Left lung (tissue), 14 donors: ENCODE measurements around the gene FOXD4L3. TPM values are rescaled to one million over a fixed set of nuclear protein-coding genes. Genes with fewer than 3 reads are reported as not detected.
"Not testable (repeated sequence)": the region's sequence is repeated elsewhere in the genome, so short reads cannot be mapped to it uniquely, and the experiment has no call there.

Experiments
- ATAC-seq: fragments of 200-7000 bp; cut with Tn5 transposase; one replicate; pipeline ENCODE4 v1.9.1; 2020; ENCODE audit warnings: moderate library complexity
- DNase-seq, 4 donors: peaks; one replicate each; pipeline ENCODE4 v3.0.0-alpha.2; 2013 to 2020
- H3K27ac ChIP-seq, 2 donors: fragments of 200-600 bp; sonication (generic) in 1 of 2; one replicate each; pipeline versions ENCODE4 v1.5.0 to v1.8.0; 2020 to 2021
- H3K27me3 ChIP-seq, 2 donors: fragments of 200-600 bp; sonication (generic) in 1 of 2; one replicate each; pipeline versions ENCODE4 v1.5.0 to v1.8.0; 2020 to 2021
- H3K36me3 ChIP-seq, 2 donors: fragments of 200-600 bp; sonication (generic) in 1 of 2; one replicate each; pipeline versions ENCODE4 v1.5.0 to v1.8.0; 2020 to 2021
- H3K4me1 ChIP-seq, 2 donors: fragments of 200-600 bp; one replicate each; pipeline ENCODE4 v1.8.0; 2021
- H3K4me3 ChIP-seq, 2 donors: fragments of 200-600 bp; sonication (generic) in 1 of 2; one replicate each; pipeline versions ENCODE4 v1.5.0 to v1.8.0; 2020 to 2021; ENCODE audit warnings: mild to moderate bottlenecking in 1 of 2
- H3K9me3 ChIP-seq, 2 donors: fragments of 200-600 bp; sonication (generic) in 1 of 2; one replicate each; pipeline versions ENCODE4 v1.5.0 to v1.8.0; 2020 to 2021
- intact Hi-C, 2 donors: fragments of 100-400 bp; cut with DNase I; formaldehyde crosslinking; loops; one replicate each; pipeline versions ENCODE4 v1.11.2 to v1.14.2; 2022
- long read RNA-seq, 12 donors: library from polyadenylated mRNA in 2 of 12; unstranded in 2 of 12; transcript quantifications; one replicate each; pipeline ENCODE4 v2.0.0 and lab custom pipeline, GENCODE V29; 2019 to 2026
- polyA plus RNA-seq, 6 donors: library from polyadenylated mRNA; unstranded; fragments of 120-200 nt; gene quantifications; one replicate each; pipeline ENCODE4 v1.2.1, GENCODE V29; 2013; ENCODE audit not compliant: insufficient read length in 6 of 6
- total RNA-seq, 2 donors: library from RNA; stranded (reverse); fragmentation: NEBNext Ultra II Directional; extraction: Animal tissue kit (Norgen Biotek cat#: 25700); gene quantifications; one replicate each; pipeline ENCODE4 v1.2.1, GENCODE V29; 2021
- donor health status: DM: no; HTN: yes; CAD: no.
- donor health status: DM: no; HTN: no; CAD: no.

The FOXD4L3 gene
- total RNA-seq = not detected
- under 1 TPM in 2 of 6 donors, not detected in 4; 0.17 TPM for polyA plus RNA-seq
- long read RNA-seq, donor 1 = 0 reads
- long read RNA-seq, donor 2 = 0 reads
- long read RNA-seq, donor 3 = 0 reads
- long read RNA-seq, donor 4 = 0 reads
- long read RNA-seq, donor 5, partial matches to known transcripts = 0 of 1 reads
- long read RNA-seq, donor 5, other reads (novel, unspliced or antisense) = 0 of 1 reads
- long read RNA-seq, donor 6 = 0 reads
- long read RNA-seq, donor 7 = 0 reads
- long read RNA-seq, donor 8 = 0 reads
- long read RNA-seq, donor 9 = 0 reads
- long read RNA-seq, donor 10 = 0 reads
- long read RNA-seq, donor 11, partial matches to known transcripts = 0 of 1 reads
- long read RNA-seq, donor 11, other reads (novel, unspliced or antisense) = 0 of 1 reads
- long read RNA-seq, donor 12, partial matches to known transcripts = 0 of 1 reads
- long read RNA-seq, donor 12, other reads (novel, unspliced or antisense) = 0 of 1 reads

- ATAC-seq, H3K4me3 ChIP-seq, H3K36me3 ChIP-seq, DNase-seq, H3K4me1 ChIP-seq, H3K9me3 ChIP-seq, intact Hi-C loops, H3K27ac ChIP-seq: not testable (repeated sequence)
- peaks cover under 1 to 12% of the 10 kb centered on the region in 2 donors for H3K27me3 ChIP-seq
These were observed at the start of gene FOXD4L3 for GRCh38 chr9:68302567-68302966. Gene FOXD4L3 (plus strand): TSS chr9:68302867. CDS start chr9:68302952, 85 bp downstream.

- intact Hi-C loops, H3K9me3 ChIP-seq, H3K36me3 ChIP-seq, H3K27me3 ChIP-seq, H3K4me1 ChIP-seq, H3K4me3 ChIP-seq, ATAC-seq, H3K27ac ChIP-seq: not testable (repeated sequence)
- peak in 1 of 4 donors; percentile 8 for DNase-seq
These were observed 21.6 kb upstream of the FOXD4L3 start for GRCh38 chr9:68281041-68281440.

- ATAC-seq, intact Hi-C loops, DNase-seq, H3K36me3 ChIP-seq, H3K9me3 ChIP-seq, H3K4me1 ChIP-seq, H3K27ac ChIP-seq, H3K4me3 ChIP-seq: not testable (repeated sequence)
- peaks cover 3 to 16% of the 10 kb centered on the region in 2 donors for H3K27me3 ChIP-seq
These were observed 1.1 kb downstream of the FOXD4L3 start for GRCh38 chr9:68303771-68304170.

GRCh38 chr9:68304212-68304611 lies 1.5 kb downstream of the FOXD4L3 start:
- H3K36me3 ChIP-seq, intact Hi-C loops, H3K27ac ChIP-seq, H3K9me3 ChIP-seq, DNase-seq, H3K4me1 ChIP-seq, ATAC-seq, H3K4me3 ChIP-seq: not testable (repeated sequence)
- peaks cover 3 to 16% of the 10 kb centered on the region in 2 donors for H3K27me3 ChIP-seq

- peaks cover 3 to 16% of the 10 kb centered on the region in 2 donors for H3K27me3 ChIP-seq
- H3K27ac ChIP-seq, H3K36me3 ChIP-seq, DNase-seq, H3K9me3 ChIP-seq, H3K4me1 ChIP-seq, H3K4me3 ChIP-seq, intact Hi-C loops, ATAC-seq: not testable (repeated sequence)
These were observed 2.1 kb downstream of the FOXD4L3 start for GRCh38 chr9:68304777-68305176.

GRCh38 chr9:68305680-68306285 lies 3.1 kb downstream of the FOXD4L3 start:
- H3K27ac ChIP-seq, H3K4me1 ChIP-seq, H3K4me3 ChIP-seq, H3K9me3 ChIP-seq, H3K36me3 ChIP-seq, intact Hi-C loops, ATAC-seq, DNase-seq: not testable (repeated sequence)
- peaks cover 3 to 16% of the 10 kb centered on the region in 2 donors for H3K27me3 ChIP-seq

- H3K9me3 ChIP-seq, H3K4me1 ChIP-seq, H3K27ac ChIP-seq, intact Hi-C loops, H3K4me3 ChIP-seq, H3K36me3 ChIP-seq, DNase-seq: not testable (repeated sequence)
- H3K27me3 ChIP-seq = peaks cover 3 to 16% of the 10 kb centered on the region in 2 donors
- ATAC-seq = peak; percentile 22
These were observed 3.8 kb downstream of the FOXD4L3 start for GRCh38 chr9:68306391-68306964.

GRCh38 chr9:68307127-68307526 lies 4.5 kb downstream of the FOXD4L3 start:
- H3K4me3 ChIP-seq, H3K9me3 ChIP-seq, H3K36me3 ChIP-seq, H3K4me1 ChIP-seq, intact Hi-C loops, H3K27ac ChIP-seq: not testable (repeated sequence)
- peaks cover 3 to 16% of the 10 kb centered on the region in 2 donors for H3K27me3 ChIP-seq
- DNase-seq = peak in 1 of 4 donors; percentile 17
- ATAC-seq = peak; percentile 44

- H3K9me3 ChIP-seq, intact Hi-C loops, H3K4me1 ChIP-seq, H3K27ac ChIP-seq, H3K36me3 ChIP-seq, H3K4me3 ChIP-seq: not testable (repeated sequence)
- ATAC-seq (peak; percentile 28), DNase-seq (peak in 1 of 4 donors; percentile 58)
- H3K27me3 ChIP-seq = peaks cover 3 to 16% of the 10 kb centered on the region in 2 donors
These were observed 5.0 kb downstream of the FOXD4L3 start for GRCh38 chr9:68307654-68308053.

GRCh38 chr9:68311208-68311607 lies 8.5 kb downstream of the FOXD4L3 start:
- ATAC-seq, H3K4me1 ChIP-seq, H3K36me3 ChIP-seq, DNase-seq, H3K9me3 ChIP-seq, intact Hi-C loops, H3K4me3 ChIP-seq, H3K27ac ChIP-seq: not testable (repeated sequence)
- H3K27me3 ChIP-seq = peaks cover 3 to 11% of the 10 kb centered on the region in 2 donors

- H3K4me3 ChIP-seq, H3K4me1 ChIP-seq, H3K27me3 ChIP-seq, DNase-seq, H3K9me3 ChIP-seq, H3K36me3 ChIP-seq, intact Hi-C loops, ATAC-seq, H3K27ac ChIP-seq: not testable (repeated sequence)
These were observed 15.5 kb downstream of the FOXD4L3 start for GRCh38 chr9:68318209-68318608.

GRCh38 chr9:68323749-68324148 lies 21.1 kb downstream of the FOXD4L3 start:
- H3K36me3 ChIP-seq, H3K9me3 ChIP-seq, intact Hi-C loops, DNase-seq, H3K4me3 ChIP-seq, H3K27ac ChIP-seq, H3K4me1 ChIP-seq, ATAC-seq: not testable (repeated sequence)
- peaks cover 0 to 16% of the 10 kb centered on the region in 2 donors for H3K27me3 ChIP-seq

GRCh38 chr9:68324518-68324917 lies 21.9 kb downstream of the FOXD4L3 start:
- not testable (repeated sequence) for ATAC-seq

More at GRCh38 chr9:68324518-68324917, 21.9 kb downstream of the FOXD4L3 start:
- H3K4me1 ChIP-seq, DNase-seq, H3K9me3 ChIP-seq, H3K36me3 ChIP-seq, H3K27ac ChIP-seq, H3K4me3 ChIP-seq, intact Hi-C loops: not testable (repeated sequence)
- peaks cover 0 to 16% of the 10 kb centered on the region in 2 donors for H3K27me3 ChIP-seq
